PC-9 (cell line): Measurements from ENCODE around the gene IL17D.

Experiments used
- CTCF ChIP-seq: fragments of 200-600 bp; sonication (generic); conservative IDR thresholded peaks from 2 replicates; pipeline ENCODE4 v1.6.1; 2017; ENCODE audit warnings: mixed run types, antibody characterized with exemption, mild to moderate bottlenecking, moderate library complexity
- EZH2 ChIP-seq: fragments of 200-600 bp; sonication (generic); IDR thresholded peaks from 2 replicates; pipeline ENCODE4 v1.8.0; 2017; ENCODE audit warnings: antibody characterized with exemption, low read depth

- TF ChIP-seq CTCF = no peak
- no peak for TF ChIP-seq EZH2
These were observed 23.0 kb upstream of the IL17D start for GRCh38 chr13:20680416-20681080.
